Uterus (tissue), 4 donors: ENCODE results near the gene OSBPL9. TPM values are rescaled to one million over a fixed set of nuclear protein-coding genes. Genes with fewer than 3 reads are reported as not detected.

Experiments used
- DNase-seq, 2 donors: peaks; one replicate each; pipeline ENCODE4 v3.0.0-alpha.2; 2019 to 2020
- H3K27ac ChIP-seq, 2 donors: fragments of 200-600 bp; sonication (generic); 1 replicate in 1 of 2; 2 replicates in 1 of 2; pipeline ENCODE4 v1.5.1; 2016 to 2018
- H3K27me3 ChIP-seq, 2 donors: fragments of 200-600 bp; sonication (generic); one replicate each; pipeline ENCODE4 v1.5.1; 2018 to 2019; ENCODE audit warnings: control low read depth in 1 of 2
- H3K36me3 ChIP-seq, 2 donors: fragments of 200-600 bp; sonication (generic); one replicate each; pipeline ENCODE4 v1.5.1; 2019; ENCODE audit warnings: control low read depth in 1 of 2
- H3K4me1 ChIP-seq, 2 donors: fragments of 200-600 bp; sonication (generic); one replicate each; pipeline ENCODE4 v1.5.1; 2018 to 2019; ENCODE audit warnings: control low read depth in 1 of 2
- H3K4me3 ChIP-seq, 2 donors: fragments of 200-600 bp; sonication (generic); 1 replicate in 1 of 2; 2 replicates in 1 of 2; pipeline ENCODE4 v1.5.1; 2018 to 2019; ENCODE audit warnings: mild to moderate bottlenecking in 1 of 2
- H3K9me3 ChIP-seq, 2 donors: fragments of 200-600 bp; sonication (generic); one replicate each; pipeline ENCODE4 v1.5.1; 2019; ENCODE audit warnings: control low read depth in 1 of 2
- CTCF ChIP-seq, 4 experiments: fragments of 200-600 bp in 2 of 4; fragments of 450-650 bp in 2 of 4; sonication (generic) in 2 of 4; IDR thresholded peaks; one replicate each; pipeline ENCODE4 v1.5.1; 2016 to 2019; ENCODE audit warnings: antibody characterized with exemption in 4 of 4, mild to moderate bottlenecking in 2 of 4, moderate library complexity in 1 of 4
- POLR2A ChIP-seq, 2 donors: fragments of 450-650 bp; IDR thresholded peaks; one replicate each; pipeline ENCODE4 v1.6.1; 2016; ENCODE audit warnings: antibody characterized with exemption in 2 of 2, mild to moderate bottlenecking in 1 of 2, moderate library complexity in 1 of 2
- intact Hi-C: fragments of 100-400 bp; cut with DNase I; formaldehyde crosslinking; loops from one replicate; pipeline ENCODE4 v1.15.1; 2023; ENCODE audit warnings: low total_unique reads
- total RNA-seq, 4 donors: library from RNA; depleted of rRNA in 3 of 4; stranded (reverse); fragments of >200 nt in 3 of 4; gene quantifications; one replicate each; pipeline versions ENCODE4 v1.1.0 to v1.2.4, GENCODE V29; 2014 to 2023
- donor health status: DM: yes; HTN: yes; CAD: no.

The OSBPL9 gene
- total RNA-seq, 4 donors from 2014 or later: 94.0 to 122 (median 108) TPM

GRCh38 chr1:51576923-51577322 lies 40.0 kb upstream of the OSBPL9 start:
- TF ChIP-seq CTCF (IDR thresholded peaks at IDR 0.05) (no peak), POLR2A (IDR thresholded peaks at IDR 0.05) (no peak)
- no peak for DNase-seq
- Histone ChIP-seq H3K27me3 (no peaks in the 10 kb centered on the region), H3K9me3 (no peaks in the 10 kb centered on the region), H3K36me3 (no peaks in the 10 kb centered on the region), H3K4me1 (no peaks in the 10 kb centered on the region), H3K27ac (no peak overlapping the region), H3K4me3 (no peak overlapping the region)
- intact Hi-C loops: no loop called here

DNA sequence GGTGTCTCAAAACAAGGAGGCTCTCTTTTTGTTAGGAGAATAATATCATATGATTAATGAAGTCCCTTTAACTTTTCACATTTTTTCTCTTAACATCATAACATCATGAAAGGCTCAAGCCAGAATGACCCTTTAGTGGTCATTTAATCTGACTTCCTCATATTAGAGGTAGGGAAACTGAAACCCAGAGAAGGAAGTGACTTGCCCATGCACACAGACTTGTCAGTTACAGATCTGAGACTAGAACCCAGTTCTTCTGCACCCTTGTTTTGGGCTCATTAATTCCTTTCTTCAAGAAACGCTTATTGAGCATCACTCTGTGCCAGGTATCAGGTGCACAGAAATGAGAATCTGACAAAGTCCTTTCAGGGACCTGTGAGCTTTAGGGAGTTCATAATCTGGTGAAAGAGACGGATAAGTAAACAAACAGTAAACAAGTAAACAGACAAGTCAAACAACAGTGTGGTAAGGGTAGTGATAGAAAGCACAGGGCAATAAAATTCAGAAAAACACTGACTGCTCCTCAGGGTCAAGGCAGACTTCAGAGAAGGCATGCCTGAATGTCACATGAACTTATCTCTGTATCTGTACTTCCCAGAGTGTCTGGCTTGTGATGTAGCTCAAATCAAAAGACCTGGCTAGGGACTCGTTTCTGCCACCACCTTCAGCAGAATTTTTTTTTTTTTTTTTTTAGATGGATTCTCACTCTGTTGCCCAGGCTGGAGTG lies 38.3 kb upstream of the OSBPL9 start:
- DNase-seq: no peak
- H3K36me3 ChIP-seq: no peaks in the 10 kb centered on the region
- H3K9me3 ChIP-seq: no peaks in the 10 kb centered on the region
- H3K4me1 ChIP-seq: no peaks in the 10 kb centered on the region
- TF ChIP-seq CTCF (IDR thresholded peaks at IDR 0.05): no peak
- no peak for TF ChIP-seq POLR2A (IDR thresholded peaks at IDR 0.05)
- H3K27ac ChIP-seq: no peak overlapping the region
- intact Hi-C loops: no loop called here
- H3K27me3 ChIP-seq: no peaks in the 10 kb centered on the region
- no peak overlapping the region for H3K4me3 ChIP-seq

- DNase-seq: no peak
- no peaks in the 10 kb centered on the region for H3K4me1 ChIP-seq
- H3K4me3 ChIP-seq: no peak overlapping the region
- TF ChIP-seq CTCF (IDR thresholded peaks at IDR 0.05) (no peak), POLR2A (IDR thresholded peaks at IDR 0.05) (no peak)
- intact Hi-C loops: no loop called here
- H3K27ac ChIP-seq: no peak overlapping the region
- no peaks in the 10 kb centered on the region for H3K36me3 ChIP-seq
- no peaks in the 10 kb centered on the region for H3K27me3 ChIP-seq
- H3K9me3 ChIP-seq: no peaks in the 10 kb centered on the region
These were observed 35.7 kb upstream of the OSBPL9 start for GRCh38 chr1:51581238-51581637.

- TF ChIP-seq CTCF (IDR thresholded peaks at IDR 0.05) (no peak), POLR2A (IDR thresholded peaks at IDR 0.05) (no peak)
- Histone ChIP-seq H3K9me3 (no peaks in the 10 kb centered on the region), H3K4me3 (no peak overlapping the region), H3K27me3 (no peaks in the 10 kb centered on the region), H3K27ac (no peak overlapping the region), H3K4me1 (no peaks in the 10 kb centered on the region), H3K36me3 (no peaks in the 10 kb centered on the region)
- intact Hi-C loops: no loop called here
- DNase-seq: peak in 1 of 2 donors; percentile 41
These were observed 33.4 kb upstream of the OSBPL9 start for GRCh38 chr1:51583532-51583931.

GRCh38 chr1:51584021-51584420 lies 32.9 kb upstream of the OSBPL9 start:
- no peaks in the 10 kb centered on the region for H3K36me3 ChIP-seq
- H3K9me3 ChIP-seq: no peaks in the 10 kb centered on the region
- no peaks in the 10 kb centered on the region for H3K4me1 ChIP-seq
- H3K27ac ChIP-seq: no peak overlapping the region
- H3K27me3 ChIP-seq: no peaks in the 10 kb centered on the region
- intact Hi-C loops: no loop called here
- no peak overlapping the region for H3K4me3 ChIP-seq
- DNase-seq: no peak
- TF ChIP-seq CTCF (IDR thresholded peaks at IDR 0.05) (no peak), POLR2A (IDR thresholded peaks at IDR 0.05) (no peak)
